HepG2 (cell line): ENCODE measurements around the gene MICA. TPM values are rescaled to one million over a fixed set of nuclear protein-coding genes. Genes with fewer than 3 reads are reported as not detected.

Experiments used
- microRNA-seq: library from miRNA; unstranded; fragments of <30 nt; microRNA quantifications from one replicate; pipeline ENCODE4, GENCODE V29; 2020
- polyA plus RNA-seq, 8 experiments: library from polyadenylated mRNA; depleted of rRNA in 3 of 8; stranded (reverse) in 7 of 8; unstranded in 1 of 8; fragments of >200 nt; fragmentation: Illumina TruSeq in 4 of 8; extraction: Trizol in 4 of 8; gene quantifications; 2 replicates each; pipeline versions ENCODE4 v1.2.1 to v1.2.3, GENCODE V29; 2011 to 2016; ENCODE audit warnings: low read depth in 4 of 8, missing spikeins in 1 of 8, mixed read lengths in 1 of 8; ENCODE audit not compliant: insufficient read depth in 1 of 8
- small RNA-seq, 3 experiments: library from RNA; depleted of rRNA; stranded (forward); fragments of <200 nt; gene quantifications; one replicate each; pipeline ENCODE3, GENCODE V24; 2012; ENCODE audit warnings: low read depth in 2 of 3, low replicate concordance in 1 of 3; ENCODE audit not compliant: insufficient read length in 3 of 3, insufficient read depth in 2 of 3
- total RNA-seq, 5 experiments: library from RNA; depleted of rRNA; stranded (reverse); fragments of >200 nt; fragmentation: Illumina TruSeq; extraction: Trizol; gene quantifications; 2 replicates each; pipeline ENCODE4 v1.2.3, GENCODE V29; 2016; ENCODE audit warnings: low read depth in 1 of 5

The MICA gene
- total and polyA plus RNA-seq, 2 of the 13 experiments (the other 11 are each of a cell fraction or from before 2014, with no cell fraction given) = 21.6 to 38.1 TPM

Small RNA genes lying within 50 kb of the gene (microRNA-seq; reads per million reads assigned to microRNA genes)
- not detected for gene MIR6891

Small RNA genes lying within 50 kb of the gene (small RNA-seq; reads per million reads assigned to genes)
- 0 to 0.33 (median 0) reads per million in 3 experiments for gene HLA-S
- 0 reads per million in 3 experiments for gene MIR6891
- gene RF00019 = 0 reads per million in 3 experiments
- gene RNU6-283P = 0 reads per million in 3 experiments

Other genes with a start within 250 kb of the MICA start
- 20.2 and 28.2 TPM in 2 replicates for gene CCHCR1, start 245.8 kb upstream of the MICA start, total RNA-seq (2016; rRNA removed; fragmentation: Illumina TruSeq; extraction: Trizol)
- gene CCHCR1, start 245.8 kb upstream of the MICA start, polyA plus RNA-seq (2011; rRNA removed) = 14.6 and 17.2 TPM in 2 replicates
- 20.5 and 22.2 TPM in 2 replicates for gene TCF19, start 245.0 kb upstream of the MICA start, total RNA-seq (2016; rRNA removed; fragmentation: Illumina TruSeq; extraction: Trizol)
- 4.2 and 4.9 TPM in 2 replicates for gene TCF19, start 245.0 kb upstream of the MICA start, polyA plus RNA-seq (2011; rRNA removed)
- 1.2 and 2.5 TPM in 2 replicates for gene POU5F1, start 232.9 kb upstream of the MICA start, total RNA-seq (2016; rRNA removed; fragmentation: Illumina TruSeq; extraction: Trizol)
- 6.8 and 7.2 TPM in 2 replicates for gene POU5F1, start 232.9 kb upstream of the MICA start, polyA plus RNA-seq (2011; rRNA removed)
- 31.5 and 77.1 TPM in 2 replicates for gene HLA-C, start 131.5 kb upstream of the MICA start, total RNA-seq (2016; rRNA removed; fragmentation: Illumina TruSeq; extraction: Trizol)
- 155 and 225 TPM in 2 replicates for gene HLA-C, start 131.5 kb upstream of the MICA start, polyA plus RNA-seq (2011; rRNA removed)
- 15.5 and 35.3 TPM in 2 replicates for gene HLA-B, start 46.4 kb upstream of the MICA start, total RNA-seq (2016; rRNA removed; fragmentation: Illumina TruSeq; extraction: Trizol)
- 88.9 and 228 TPM in 2 replicates for gene HLA-B, start 46.4 kb upstream of the MICA start, polyA plus RNA-seq (2011; rRNA removed)
- 9.0 and 12.5 TPM in 2 replicates for gene MICB, start 94.5 kb downstream of the MICA start, total RNA-seq (2016; rRNA removed; fragmentation: Illumina TruSeq; extraction: Trizol)
- gene MICB, start 94.5 kb downstream of the MICA start, polyA plus RNA-seq (2011; rRNA removed) = 12.8 and 15.4 TPM in 2 replicates
- 0.15 and 0.36 TPM in 2 replicates for gene MCCD1, start 125.4 kb downstream of the MICA start, total RNA-seq (2016; rRNA removed; fragmentation: Illumina TruSeq; extraction: Trizol)
- gene MCCD1, start 125.4 kb downstream of the MICA start, polyA plus RNA-seq (2011; rRNA removed) = 0.09 TPM in 1 of 2 replicates, not detected in the other
- gene DDX39B, start 138.4 kb downstream of the MICA start, total RNA-seq (2016; rRNA removed; fragmentation: Illumina TruSeq; extraction: Trizol) = 570 and 737 TPM in 2 replicates
- 650 and 678 TPM in 2 replicates for gene DDX39B, start 138.4 kb downstream of the MICA start, polyA plus RNA-seq (2011; rRNA removed)
- 0.27 TPM in 1 of 2 replicates, not detected in the other for gene ATP6V1G2, start 143.0 kb downstream of the MICA start, total RNA-seq (2016; rRNA removed; fragmentation: Illumina TruSeq; extraction: Trizol)
- gene ATP6V1G2, start 143.0 kb downstream of the MICA start, polyA plus RNA-seq (2011; rRNA removed) = 0.83 and 1.2 TPM in 2 replicates
- 13.9 and 19.5 TPM in 2 replicates for gene NFKBIL1, start 144.0 kb downstream of the MICA start, total RNA-seq (2016; rRNA removed; fragmentation: Illumina TruSeq; extraction: Trizol)
- 9.7 and 13.7 TPM in 2 replicates for gene NFKBIL1, start 144.0 kb downstream of the MICA start, polyA plus RNA-seq (2011; rRNA removed)
- gene LTA, start 168.7 kb downstream of the MICA start, total RNA-seq (2016; rRNA removed; fragmentation: Illumina TruSeq; extraction: Trizol) = not detected in 2 replicates
- gene LTA, start 168.7 kb downstream of the MICA start, polyA plus RNA-seq (2011; rRNA removed) = 0.09 TPM in 1 of 2 replicates, not detected in the other
- gene TNF, start 172.0 kb downstream of the MICA start, total RNA-seq (2016; rRNA removed; fragmentation: Illumina TruSeq; extraction: Trizol) = not detected in 2 replicates
- not detected in 2 replicates for gene TNF, start 172.0 kb downstream of the MICA start, polyA plus RNA-seq (2011; rRNA removed)
- gene LTB, start 178.8 kb downstream of the MICA start, total RNA-seq (2016; rRNA removed; fragmentation: Illumina TruSeq; extraction: Trizol) = 0.22 TPM in 1 of 2 replicates, not detected in the other
- 0.09 and 0.30 TPM in 2 replicates for gene LTB, start 178.8 kb downstream of the MICA start, polyA plus RNA-seq (2011; rRNA removed)
- gene LST1, start 182.7 kb downstream of the MICA start, total RNA-seq (2016; rRNA removed; fragmentation: Illumina TruSeq; extraction: Trizol) = not detected in 2 replicates
- not detected in 2 replicates for gene LST1, start 182.7 kb downstream of the MICA start, polyA plus RNA-seq (2011; rRNA removed)
- not detected in 2 replicates for gene NCR3, start 189.4 kb downstream of the MICA start, total RNA-seq (2016; rRNA removed; fragmentation: Illumina TruSeq; extraction: Trizol)
- gene NCR3, start 189.4 kb downstream of the MICA start, polyA plus RNA-seq (2011; rRNA removed) = not detected in 2 replicates
- gene AIF1, start 211.6 kb downstream of the MICA start, total RNA-seq (2016; rRNA removed; fragmentation: Illumina TruSeq; extraction: Trizol) = not detected in 2 replicates
- 1.4 and 1.5 TPM in 2 replicates for gene AIF1, start 211.6 kb downstream of the MICA start, polyA plus RNA-seq (2011; rRNA removed)
- gene PRRC2A, start 217.1 kb downstream of the MICA start, total RNA-seq (2016; rRNA removed; fragmentation: Illumina TruSeq; extraction: Trizol) = 37.2 and 38.9 TPM in 2 replicates
- gene PRRC2A, start 217.1 kb downstream of the MICA start, polyA plus RNA-seq (2011; rRNA removed) = 47.4 and 60.5 TPM in 2 replicates
- 169 and 190 TPM in 2 replicates for gene BAG6, start 249.1 kb downstream of the MICA start, total RNA-seq (2016; rRNA removed; fragmentation: Illumina TruSeq; extraction: Trizol)
- gene BAG6, start 249.1 kb downstream of the MICA start, polyA plus RNA-seq (2011; rRNA removed) = 157 and 184 TPM in 2 replicates